Renal cortical epithelial cell (primary cell): ENCODE measurements around the gene ALDH1B1. TPM values are rescaled to one million over a fixed set of nuclear protein-coding genes. Genes with fewer than 3 reads are reported as not detected.
"Not testable (repeated sequence)": the region's sequence is repeated elsewhere in the genome, so short reads cannot be mapped to it uniquely, and the experiment has no call there.

Experiments
- DNase-seq: peaks from one replicate; pipeline ENCODE4 v3.0.0-alpha.2; 2011; ENCODE audit warnings: low read depth
- total RNA-seq: library from RNA; depleted of rRNA; stranded (reverse); fragments of >200 nt; gene quantifications from 2 replicates; pipeline ENCODE4 v1.2.3, GENCODE V29; 2014

Gene ALDH1B1
- total RNA-seq, 1 donor from 2014 or later, result 43.2 TPM

GRCh38 chr9:38361473-38361850 lies 31.0 kb upstream of the ALDH1B1 start:
- no peak for DNase-seq

GRCh38 chr9:38362852-38363588 lies 29.5 kb upstream of the ALDH1B1 start:
- peak; percentile 75 for DNase-seq

GRCh38 chr9:38363589-38363925 lies 28.9 kb upstream of the ALDH1B1 start:
- no peak for DNase-seq

GRCh38 chr9:38367898-38368297 lies 24.6 kb upstream of the ALDH1B1 start:
- DNase-seq, result no peak

- no peak for DNase-seq
These were observed 23.8 kb upstream of the ALDH1B1 start for GRCh38 chr9:38368731-38369130.

- DNase-seq, result no peak
These were observed 22.3 kb upstream of the ALDH1B1 start for GRCh38 chr9:38370176-38370575.

GRCh38 chr9:38371495-38371894 lies 21.0 kb upstream of the ALDH1B1 start:
- peak; percentile 71 for DNase-seq

GRCh38 chr9:38372762-38373619 lies 19.5 kb upstream of the ALDH1B1 start:
- DNase-seq, result no peak

GRCh38 chr9:38373679-38374078 lies 18.8 kb upstream of the ALDH1B1 start:
- DNase-seq, result no peak

GRCh38 chr9:38374847-38375571 lies 17.5 kb upstream of the ALDH1B1 start:
- DNase-seq, result no peak

- no peak for DNase-seq
These were observed 16.9 kb upstream of the ALDH1B1 start for GRCh38 chr9:38375572-38375963.

GRCh38 chr9:38376021-38376670 lies 16.4 kb upstream of the ALDH1B1 start:
- DNase-seq, result no peak

- DNase-seq, result not testable (repeated sequence)
These were observed 15.0 kb upstream of the ALDH1B1 start for GRCh38 chr9:38377336-38378083.

- DNase-seq, result no peak
These were observed 12.2 kb upstream of the ALDH1B1 start for GRCh38 chr9:38380230-38380871.

- peak; percentile 72 for DNase-seq
These were observed 11.5 kb upstream of the ALDH1B1 start for GRCh38 chr9:38380872-38381534.

GRCh38 chr9:38382141-38382540 lies 10.4 kb upstream of the ALDH1B1 start:
- DNase-seq, result no peak

GRCh38 chr9:38384990-38385848 lies 7.3 kb upstream of the ALDH1B1 start:
- peak; percentile 64 for DNase-seq

GRCh38 chr9:38385896-38386295 lies 6.6 kb upstream of the ALDH1B1 start:
- DNase-seq, result no peak

GRCh38 chr9:38386319-38386895 lies 6.1 kb upstream of the ALDH1B1 start:
- DNase-seq, result no peak
